IPS DF 4.7 (cell line): ENCODE measurements around the gene DENND1B.

Experiments used
- DNase-seq: peaks from one replicate; pipeline ENCODE4 v3.0.0-alpha.2; 2013; ENCODE audit warnings: low spot score; ENCODE audit errors: extremely low read depth

Gene DENND1B

GRCh38 chr1:197470330-197470729 lies 304.9 kb downstream of the DENND1B start:
- DNase-seq, result no peak

- DNase-seq, result no peak
These were observed 305.6 kb downstream of the DENND1B start for GRCh38 chr1:197469620-197470210.

GRCh38 chr1:197468543-197469175 lies 306.6 kb downstream of the DENND1B start:
- no peak for DNase-seq

- no peak for DNase-seq
These were observed 307.4 kb downstream of the DENND1B start for GRCh38 chr1:197467881-197468280.

- DNase-seq, result no peak
These were observed 308.5 kb downstream of the DENND1B start for GRCh38 chr1:197466813-197467212.

GRCh38 chr1:197465528-197466327 lies 309.6 kb downstream of the DENND1B start:
- no peak for DNase-seq

GRCh38 chr1:197464044-197464443 lies 311.2 kb downstream of the DENND1B start:
- no peak for DNase-seq

- no peak for DNase-seq
These were observed 312.1 kb downstream of the DENND1B start for GRCh38 chr1:197463142-197463541.

- no peak for DNase-seq
These were observed 312.7 kb downstream of the DENND1B start for GRCh38 chr1:197462539-197462938.
